ENCODE measurements around the gene CHRDL2.
"Not testable (repeated sequence)": the region's sequence is repeated elsewhere in the genome, so short reads cannot be mapped to it uniquely, and the experiment has no call there.

Gene CHRDL2

DNA sequence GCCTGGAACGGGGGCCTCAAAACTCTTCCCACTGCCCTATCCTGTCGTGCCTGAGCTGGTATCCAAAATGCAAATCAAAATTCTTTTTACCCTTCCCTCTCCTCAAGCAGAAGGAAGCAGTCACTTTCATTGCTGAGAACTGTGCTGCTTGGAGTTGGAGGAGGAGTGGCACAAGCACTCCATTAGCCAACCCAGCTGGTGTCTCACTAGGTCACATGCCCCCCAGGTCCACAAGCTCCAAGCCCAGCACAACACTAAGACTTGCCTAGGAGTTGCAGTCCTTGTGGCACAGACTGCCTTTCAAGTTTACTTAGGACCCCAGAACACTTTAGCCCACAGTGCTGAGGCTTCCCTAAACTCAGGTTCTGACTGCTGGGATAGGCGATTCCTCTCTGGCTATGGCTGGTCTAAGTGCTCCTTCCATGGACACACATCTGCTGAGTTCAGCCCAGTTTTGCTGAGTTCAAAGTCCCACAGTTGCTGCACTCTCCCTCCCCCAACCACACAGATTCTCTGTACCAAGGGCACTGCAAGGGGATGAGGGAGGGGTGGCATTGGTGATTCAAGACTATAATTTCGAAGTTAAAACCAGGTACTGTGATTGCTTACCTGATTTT, 68.6 kb downstream of the CHRDL2 start:
- no peak overlapping the region for H3K4me3 ChIP-seq (replicated peaks in 1 of 2; ENCODE audit: low read depth in 2 of 2, low read length in 2 of 2)
- DNase-seq (ENCODE audit: low read depth in 2 of 2), result no peak
- TF ChIP-seq CTCF (IDR thresholded peaks at IDR 0.05; ENCODE audit: low read depth, low read length), result no peak

GRCh38 chr11:74659124-74659523, 72.1 kb downstream of the CHRDL2 start:
- not testable (repeated sequence) for H3K4me3 ChIP-seq (replicated peaks in 1 of 2; ENCODE audit: low read depth in 2 of 2, low read length in 2 of 2); DNase-seq (ENCODE audit: low read depth in 2 of 2)

GRCh38 chr11:74654976-74655375, 76.2 kb downstream of the CHRDL2 start:
- no peak for DNase-seq (ENCODE audit: low read depth in 2 of 2)
- TF ChIP-seq CTCF (IDR thresholded peaks at IDR 0.05; ENCODE audit: low read depth, low read length), result no peak
- no peak overlapping the region for H3K4me3 ChIP-seq (replicated peaks in 1 of 2; ENCODE audit: low read depth in 2 of 2, low read length in 2 of 2)

- TF ChIP-seq CTCF (IDR thresholded peaks at IDR 0.05; ENCODE audit: low read depth, low read length), result no peak
- DNase-seq (ENCODE audit: low read depth in 2 of 2), result peak; percentile 41 to 44
- no peak overlapping the region for H3K4me3 ChIP-seq (replicated peaks in 1 of 2; ENCODE audit: low read depth in 2 of 2, low read length in 2 of 2)
Measured at GRCh38 chr11:74650498-74650897, 80.7 kb downstream of the CHRDL2 start.

DNA sequence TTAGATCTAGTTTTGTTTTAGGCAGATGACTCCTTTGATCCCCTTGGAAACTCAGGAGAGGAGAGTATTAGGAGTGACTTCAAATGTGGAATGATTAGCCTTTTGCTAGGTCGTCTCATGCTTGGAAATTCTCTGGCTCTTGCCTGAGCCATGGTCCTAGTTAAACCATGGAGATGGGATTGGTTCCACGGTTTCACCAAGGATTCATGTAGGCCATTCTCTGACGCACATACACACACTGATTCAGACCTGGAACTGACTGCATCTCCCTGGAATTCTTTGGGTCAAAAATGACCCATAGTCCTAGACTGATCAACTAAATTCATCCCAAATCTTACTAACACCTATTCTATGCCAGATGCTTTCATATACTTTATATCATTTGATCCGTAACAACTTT, 82.3 kb downstream of the CHRDL2 start:
- DNase-seq (ENCODE audit: low read depth in 2 of 2), result peak in 1 of 2 donors; percentile 17
- no peak for TF ChIP-seq CTCF (IDR thresholded peaks at IDR 0.05; ENCODE audit: low read depth, low read length)
- H3K4me3 ChIP-seq (replicated peaks in 1 of 2; ENCODE audit: low read depth in 2 of 2, low read length in 2 of 2), result no peak overlapping the region

DNA sequence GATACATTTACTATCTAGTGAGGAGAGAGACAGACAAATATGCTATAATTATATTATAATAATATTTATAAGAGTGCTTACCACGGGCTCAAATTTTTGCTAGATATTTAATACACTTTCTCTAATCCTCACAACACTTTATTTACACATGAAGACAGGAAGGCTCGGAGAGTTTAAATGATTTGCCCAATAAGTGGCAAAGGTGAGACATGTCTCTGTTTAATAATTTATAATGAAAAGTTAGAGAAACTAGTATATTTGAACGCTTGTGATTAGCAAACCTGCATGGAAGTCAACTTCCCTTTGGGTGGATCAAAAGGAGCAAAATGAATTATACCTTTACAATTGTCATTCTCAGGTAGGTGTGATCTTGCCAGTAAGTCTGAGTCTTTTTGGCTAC, 83.4 kb downstream of the CHRDL2 start:
- DNase-seq (ENCODE audit: low read depth in 2 of 2), result no peak
- no peak for TF ChIP-seq CTCF (IDR thresholded peaks at IDR 0.05; ENCODE audit: low read depth, low read length)
- H3K4me3 ChIP-seq (replicated peaks in 1 of 2; ENCODE audit: low read depth in 2 of 2, low read length in 2 of 2), result no peak overlapping the region

- no peak for TF ChIP-seq CTCF (IDR thresholded peaks at IDR 0.05; ENCODE audit: low read depth, low read length)
- DNase-seq (ENCODE audit: low read depth in 2 of 2), result peak; percentile 21
- no peak overlapping the region for H3K4me3 ChIP-seq (replicated peaks in 1 of 2; ENCODE audit: low read depth in 2 of 2, low read length in 2 of 2)
Measured at GRCh38 chr11:74647404-74647803, 83.8 kb downstream of the CHRDL2 start.

Measured in cardiac fibroblast (primary cell).